HUES6 (cell line): Measurements from ENCODE around the gene CFAP299.
A peak's percentile ranks its signal among the peaks of the same experiment; 100 is the strongest.
"Not testable (repeated sequence)": the region's sequence is repeated elsewhere in the genome, so short reads cannot be mapped to it uniquely, and the experiment has no call there.

Source experiments
- H3K27ac ChIP-seq: 2 replicates; pipeline ENCODE4 v1.7.0; 2013; ENCODE audit warnings: low read depth, mild to moderate bottlenecking, low read length, inconsistent platforms
- H3K27me3 ChIP-seq: 2 replicates; pipeline ENCODE4 v1.6.1; 2013; ENCODE audit warnings: low read length; ENCODE audit not compliant: control insufficient read depth, insufficient read depth
- H3K36me3 ChIP-seq: 2 replicates; pipeline ENCODE4 v1.6.1; 2013; ENCODE audit warnings: low read length; ENCODE audit not compliant: control insufficient read depth, insufficient read depth
- H3K4me1 ChIP-seq: 2 replicates; pipeline ENCODE4 v1.6.1; 2013; ENCODE audit warnings: low read length; ENCODE audit not compliant: control insufficient read depth, insufficient read depth
- H3K4me3 ChIP-seq: 2 replicates; pipeline ENCODE4 v1.5.1; 2013; ENCODE audit warnings: low read depth, low read length
- H3K9ac ChIP-seq: one replicate; pipeline ENCODE4 v1.6.1; 2013; ENCODE audit warnings: mild to moderate bottlenecking, low read length
- H3K9me3 ChIP-seq: 2 replicates; pipeline ENCODE4 v1.6.1; 2013; ENCODE audit warnings: low read depth, low read length; ENCODE audit not compliant: control insufficient read depth, insufficient read depth

The CFAP299 gene

GRCh38 chr4:80331693-80332092 lies 3.8 kb upstream of the CFAP299 start:
- no peak overlapping the region for H3K27ac ChIP-seq
- peaks cover 45% of the 10 kb centered on the region for H3K27me3 ChIP-seq
- no peaks in the 10 kb centered on the region for H3K9me3 ChIP-seq
- no peak overlapping the region for H3K9ac ChIP-seq
- peaks cover 5% of the 10 kb centered on the region; the same call in 1 of the 2 replicates for H3K4me1 ChIP-seq
- no peak overlapping the region for H3K4me3 ChIP-seq
- no peaks in the 10 kb centered on the region for H3K36me3 ChIP-seq

DNA sequence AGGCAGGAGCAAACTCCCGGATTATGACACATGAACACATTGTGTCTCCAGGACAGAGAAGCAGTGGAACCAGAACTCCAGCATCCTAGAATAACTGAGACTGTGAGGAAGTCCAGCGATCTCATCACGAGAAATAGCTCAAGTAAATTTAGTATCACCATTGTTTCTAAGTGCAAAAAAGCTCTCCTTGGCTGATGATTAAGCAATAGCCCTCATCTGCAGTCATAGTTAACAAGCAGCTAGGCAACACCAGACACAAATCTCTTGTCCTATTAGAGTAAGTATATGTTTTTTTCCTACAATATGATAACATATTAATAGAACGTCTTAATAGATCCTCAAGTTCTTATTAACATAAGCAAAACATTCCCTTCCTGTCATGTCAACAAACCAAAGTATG lies 2.4 kb upstream of the CFAP299 start:
- no peak overlapping the region for H3K9ac ChIP-seq
- no peaks in the 10 kb centered on the region for H3K9me3 ChIP-seq
- peaks cover 5% of the 10 kb centered on the region; the same call in 1 of the 2 replicates for H3K4me1 ChIP-seq
- no peaks in the 10 kb centered on the region for H3K36me3 ChIP-seq
- peaks cover 50% of the 10 kb centered on the region for H3K27me3 ChIP-seq
- H3K4me3 ChIP-seq, result no peak overlapping the region
- H3K27ac ChIP-seq, result no peak overlapping the region

GRCh38 chr4:80334568-80334967 lies 962 bp upstream of the CFAP299 start:
- H3K27ac ChIP-seq, result no peak overlapping the region
- H3K4me1 ChIP-seq, result peaks cover 5% of the 10 kb centered on the region; the same call in 1 of the 2 replicates
- no peak overlapping the region for H3K9ac ChIP-seq
- H3K27me3 ChIP-seq, result peaks cover 55% of the 10 kb centered on the region
- no peaks in the 10 kb centered on the region for H3K9me3 ChIP-seq
- H3K4me3 ChIP-seq, result no peak overlapping the region
- H3K36me3 ChIP-seq, result no peaks in the 10 kb centered on the region

DNA sequence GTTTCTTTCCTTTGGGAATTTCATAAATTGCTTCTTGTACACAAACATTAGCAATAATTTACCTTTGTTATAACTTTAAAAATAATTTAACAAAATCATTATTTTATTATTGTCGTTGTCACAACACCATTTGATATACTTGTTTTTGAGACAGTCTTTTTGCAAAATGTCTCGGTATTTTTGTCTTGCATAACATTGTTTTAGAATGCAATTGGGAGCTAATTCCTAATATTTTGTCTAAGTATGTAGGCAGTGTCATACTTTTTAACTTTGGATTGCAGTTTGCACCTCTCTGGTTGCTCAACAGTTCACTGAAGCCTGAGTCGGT lies 340 bp upstream of the CFAP299 start:
- Histone ChIP-seq H3K4me1 (peaks cover 5% of the 10 kb centered on the region; the same call in 1 of the 2 replicates), H3K27me3 (peaks cover 53% of the 10 kb centered on the region), H3K4me3 (peak overlapping the region; percentile 65), H3K9me3 (no peaks in the 10 kb centered on the region), H3K36me3 (no peaks in the 10 kb centered on the region), H3K27ac (no peak overlapping the region), H3K9ac (no peak overlapping the region)

DNA sequence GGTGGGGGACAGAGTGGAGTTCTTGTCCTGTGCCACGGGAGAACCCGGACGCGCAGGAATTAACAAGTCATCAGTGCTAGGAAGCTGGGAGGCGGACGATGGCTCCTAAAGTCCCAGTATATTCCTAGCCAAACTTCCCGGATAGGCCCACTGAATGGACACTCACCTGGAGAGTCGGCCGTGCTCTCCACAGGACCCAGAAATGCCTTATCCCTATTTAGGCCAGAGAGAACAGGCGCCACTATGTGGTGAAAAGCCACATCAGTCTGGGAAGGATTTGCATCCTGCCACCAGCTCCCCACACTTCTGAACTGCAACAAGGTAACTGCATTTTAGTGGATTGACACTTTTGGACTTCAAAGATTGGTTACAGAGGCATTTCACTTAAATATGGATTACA lies 1.1 kb downstream of the CFAP299 start:
- peaks cover 45% of the 10 kb centered on the region for H3K27me3 ChIP-seq
- H3K9ac ChIP-seq, result no peak overlapping the region
- H3K36me3 ChIP-seq, result no peaks in the 10 kb centered on the region
- H3K27ac ChIP-seq, result no peak overlapping the region
- peak overlapping the region; percentile 65 for H3K4me3 ChIP-seq
- H3K4me1 ChIP-seq, result peaks cover 5% of the 10 kb centered on the region; the same call in 1 of the 2 replicates
- H3K9me3 ChIP-seq, result no peaks in the 10 kb centered on the region

DNA sequence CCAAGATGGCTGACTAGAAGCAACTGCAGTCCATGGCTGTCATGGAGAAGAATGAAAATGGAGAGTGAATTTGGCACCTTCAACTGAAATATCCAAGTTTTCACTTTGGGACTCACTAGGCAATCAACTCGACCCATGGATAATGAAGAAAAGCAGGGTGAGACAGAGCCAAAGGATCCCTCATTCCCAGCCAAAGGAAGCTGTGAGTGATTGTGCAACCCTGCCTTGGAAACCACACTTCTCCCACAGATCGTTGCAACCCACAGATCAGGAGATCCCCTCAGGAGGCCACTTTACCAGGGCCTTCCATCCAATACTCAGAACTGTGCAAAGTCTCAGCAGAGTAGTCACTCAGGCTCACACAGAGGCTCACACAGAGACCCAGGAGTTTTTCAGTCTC lies 4.5 kb downstream of the CFAP299 start:
- Histone ChIP-seq H3K4me3 (no peak overlapping the region), H3K9me3 (no peaks in the 10 kb centered on the region), H3K27me3 (peaks cover 21% of the 10 kb centered on the region), H3K4me1 (peaks cover 5% of the 10 kb centered on the region; the same call in 1 of the 2 replicates), H3K36me3 (no peaks in the 10 kb centered on the region), H3K9ac (no peak overlapping the region), H3K27ac (no peak overlapping the region)

GRCh38 chr4:80342684-80343083 lies 7.2 kb downstream of the CFAP299 start:
- H3K9me3 ChIP-seq, H3K4me1 ChIP-seq, H3K36me3 ChIP-seq, H3K27ac ChIP-seq, H3K4me3 ChIP-seq, H3K9ac ChIP-seq, H3K27me3 ChIP-seq: not testable (repeated sequence)

GRCh38 chr4:80343887-80344286 lies 8.4 kb downstream of the CFAP299 start:
- no peaks in the 10 kb centered on the region for H3K4me1 ChIP-seq
- no peak overlapping the region for H3K4me3 ChIP-seq
- H3K9me3 ChIP-seq, result no peaks in the 10 kb centered on the region
- H3K36me3 ChIP-seq, result no peaks in the 10 kb centered on the region
- H3K27ac ChIP-seq, result no peak overlapping the region
- peaks cover 4% of the 10 kb centered on the region for H3K27me3 ChIP-seq
- H3K9ac ChIP-seq, result no peak overlapping the region

- H3K9ac ChIP-seq, result no peak overlapping the region
- no peak overlapping the region for H3K27ac ChIP-seq
- H3K27me3 ChIP-seq, result peaks cover 19% of the 10 kb centered on the region; the same call in 1 of the 2 replicates
- H3K4me3 ChIP-seq, result no peak overlapping the region
- no peaks in the 10 kb centered on the region for H3K36me3 ChIP-seq
- H3K9me3 ChIP-seq, result no peaks in the 10 kb centered on the region
- H3K4me1 ChIP-seq, result peaks cover 3% of the 10 kb centered on the region; the same call in 1 of the 2 replicates
Observed at GRCh38 chr4:80360084-80360483, 24.6 kb downstream of the CFAP299 start.

DNA sequence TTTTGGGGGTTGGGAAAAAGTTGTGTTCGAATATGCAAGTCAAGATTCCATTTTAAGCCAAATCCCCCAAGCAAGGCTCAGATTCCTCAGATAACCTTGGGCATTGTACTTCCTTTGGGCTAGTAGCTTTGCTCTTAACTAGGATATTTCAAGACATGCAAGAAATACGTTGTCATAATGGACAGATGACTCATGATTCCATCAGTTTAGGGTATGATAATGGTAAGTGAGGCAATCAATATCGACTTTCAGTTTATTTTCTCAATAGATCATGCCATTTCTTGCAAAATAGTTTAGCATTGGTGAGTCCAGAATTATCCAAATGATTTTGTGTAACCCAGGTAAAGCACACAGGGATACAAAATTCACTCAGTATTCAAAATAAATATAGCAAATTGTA lies 25.4 kb downstream of the CFAP299 start:
- Histone ChIP-seq H3K36me3 (no peaks in the 10 kb centered on the region), H3K9me3 (no peaks in the 10 kb centered on the region), H3K27me3 (peaks cover 19% of the 10 kb centered on the region; the same call in 1 of the 2 replicates), H3K27ac (no peak overlapping the region), H3K9ac (no peak overlapping the region), H3K4me1 (peaks cover 3% of the 10 kb centered on the region; the same call in 1 of the 2 replicates), H3K4me3 (no peak overlapping the region)

GRCh38 chr4:80361329-80361900 lies 25.9 kb downstream of the CFAP299 start:
- H3K27me3 ChIP-seq, result peaks cover 18% of the 10 kb centered on the region; the same call in 1 of the 2 replicates
- no peaks in the 10 kb centered on the region for H3K36me3 ChIP-seq
- H3K4me3 ChIP-seq, result no peak overlapping the region
- H3K4me1 ChIP-seq, result peaks cover 3% of the 10 kb centered on the region; the same call in 1 of the 2 replicates
- no peaks in the 10 kb centered on the region for H3K9me3 ChIP-seq
- no peak overlapping the region for H3K27ac ChIP-seq
- H3K9ac ChIP-seq, result no peak overlapping the region
